HEK293 (cell line): Measurements from ENCODE around the gene SCN1A.

ENCODE experiments used
- KLF10 ChIP-seq: fragments of 450-650 bp; IDR thresholded peaks from 2 replicates; pipeline ENCODE4 v1.5.1; 2018; ENCODE audit warnings: missing biosample characterization, mild to moderate bottlenecking, missing genetic modification characterization
- KLF9 ChIP-seq: fragments of 450-650 bp; formaldehyde crosslinking; IDR thresholded peaks from 2 replicates; pipeline ENCODE4 v1.5.1; 2016; ENCODE audit warnings: missing biosample characterization, missing genetic modification characterization, low read depth
- PRDM1 ChIP-seq: fragments of 450-650 bp; formaldehyde crosslinking; IDR thresholded peaks from 2 replicates; pipeline ENCODE4; 2016; ENCODE audit warnings: missing biosample characterization, missing genetic modification characterization
- ZNF416 ChIP-seq: fragments of 450-650 bp; formaldehyde crosslinking; IDR thresholded peaks from 2 replicates; pipeline ENCODE4 v1.5.1; 2016; ENCODE audit warnings: missing biosample characterization, missing genetic modification characterization
- TF ChIP-seq, protein P1 (sequence below): fragments of 450-650 bp; formaldehyde crosslinking; IDR thresholded peaks from 2 replicates; pipeline ENCODE4 v1.5.1; 2016; ENCODE audit warnings: missing biosample characterization, missing genetic modification characterization

DNA sequence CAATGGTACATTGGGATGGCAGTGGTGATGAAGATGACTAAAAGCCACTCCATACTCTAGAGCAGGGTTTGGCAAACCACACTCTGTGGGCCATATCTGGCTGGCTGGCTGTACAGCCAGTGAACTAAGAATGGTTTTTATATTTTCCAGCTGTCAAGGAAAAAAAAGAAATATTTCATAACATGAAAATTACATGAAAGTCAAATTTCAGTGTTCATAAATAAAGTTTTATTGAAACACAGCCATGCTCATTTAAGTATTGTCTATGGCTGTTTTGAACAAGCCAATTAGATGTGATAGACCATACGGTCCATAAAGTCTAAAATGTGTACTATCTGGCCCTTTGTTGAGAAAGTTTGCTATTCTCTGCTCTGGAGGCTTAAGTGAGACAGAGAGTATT, 175.7 kb downstream of the SCN1A start:
- TF ChIP-seq KLF9 (tag by site-specific recombination) (no peak), PRDM1 (no peak), KLF10 (tag by site-specific recombination) (no peak), ZNF416 (tag by site-specific recombination) (no peak)
- TF ChIP-seq, protein P1, sequence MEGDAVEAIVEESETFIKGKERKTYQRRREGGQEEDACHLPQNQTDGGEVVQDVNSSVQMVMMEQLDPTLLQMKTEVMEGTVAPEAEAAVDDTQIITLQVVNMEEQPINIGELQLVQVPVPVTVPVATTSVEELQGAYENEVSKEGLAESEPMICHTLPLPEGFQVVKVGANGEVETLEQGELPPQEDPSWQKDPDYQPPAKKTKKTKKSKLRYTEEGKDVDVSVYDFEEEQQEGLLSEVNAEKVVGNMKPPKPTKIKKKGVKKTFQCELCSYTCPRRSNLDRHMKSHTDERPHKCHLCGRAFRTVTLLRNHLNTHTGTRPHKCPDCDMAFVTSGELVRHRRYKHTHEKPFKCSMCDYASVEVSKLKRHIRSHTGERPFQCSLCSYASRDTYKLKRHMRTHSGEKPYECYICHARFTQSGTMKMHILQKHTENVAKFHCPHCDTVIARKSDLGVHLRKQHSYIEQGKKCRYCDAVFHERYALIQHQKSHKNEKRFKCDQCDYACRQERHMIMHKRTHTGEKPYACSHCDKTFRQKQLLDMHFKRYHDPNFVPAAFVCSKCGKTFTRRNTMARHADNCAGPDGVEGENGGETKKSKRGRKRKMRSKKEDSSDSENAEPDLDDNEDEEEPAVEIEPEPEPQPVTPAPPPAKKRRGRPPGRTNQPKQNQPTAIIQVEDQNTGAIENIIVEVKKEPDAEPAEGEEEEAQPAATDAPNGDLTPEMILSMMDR (tag by site-specific recombination), result no peak
